Embryonic facial prominence (tissue), 1 donor: ENCODE measurements around the gene FEZF1.

Experiments
- DNase-seq: peaks from one replicate; pipeline ENCODE4 v3.0.0-alpha.2; 2016; ENCODE audit errors: extremely low spot score

Gene FEZF1

DNA sequence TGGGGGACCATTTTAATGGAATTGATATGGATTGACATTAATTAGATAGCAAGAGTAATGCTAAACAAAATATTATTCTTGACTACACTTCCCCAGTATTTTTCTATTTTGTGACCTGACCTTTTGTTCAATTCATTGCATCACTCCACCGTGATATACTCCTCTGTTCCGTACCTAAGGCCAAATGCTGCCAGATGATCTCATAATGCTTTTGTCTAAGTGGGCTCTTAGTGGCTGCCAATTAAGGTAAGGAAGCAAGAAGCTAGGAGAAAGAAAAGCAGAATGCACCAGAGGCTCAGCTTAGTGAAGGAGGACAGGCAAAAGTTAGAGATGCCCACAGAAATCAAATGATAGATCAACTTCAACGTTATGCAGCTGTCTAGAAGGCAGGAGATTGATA is 36.4 kb downstream of the FEZF1 start:
- DNase-seq: no peak

DNA sequence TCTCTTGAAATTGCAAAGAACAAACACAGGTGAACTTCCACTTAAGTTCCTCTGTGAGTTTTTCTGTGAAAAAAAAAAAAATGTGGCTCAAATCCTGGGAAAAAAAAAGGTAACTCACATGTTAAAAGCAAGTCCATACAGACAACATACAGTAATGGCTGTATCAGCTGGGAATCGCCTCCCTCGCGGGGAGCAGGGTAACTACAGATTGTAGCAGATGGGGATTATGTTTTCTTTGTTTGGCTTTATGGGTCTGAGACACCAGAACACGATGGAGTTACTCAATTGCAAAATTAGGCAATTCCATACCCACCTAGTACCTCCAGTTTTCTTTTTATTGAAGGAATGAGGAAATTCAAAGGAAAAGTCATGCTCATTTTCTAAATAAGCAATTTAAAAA is 42.3 kb downstream of the FEZF1 start:
- DNase-seq: no peak

DNA sequence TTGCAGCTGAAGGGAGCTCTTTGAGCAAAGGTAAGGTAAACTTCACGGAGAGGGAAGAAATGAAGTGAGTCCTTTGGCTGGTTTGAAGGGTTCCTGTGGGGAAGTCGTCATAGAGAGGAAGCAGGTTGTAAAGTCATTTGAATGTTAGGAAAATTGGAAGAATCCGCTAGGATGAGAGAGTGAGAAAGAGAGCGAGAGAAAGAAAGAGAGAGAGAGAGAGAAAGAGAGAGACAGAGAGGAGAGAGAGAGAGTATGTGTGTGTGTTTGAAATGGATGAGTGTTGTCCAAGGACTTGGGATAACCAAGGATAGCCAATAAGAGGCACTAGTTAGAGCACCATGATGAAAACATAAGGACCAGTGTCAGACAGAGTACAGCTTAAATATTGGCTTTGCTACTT is 43.1 kb downstream of the FEZF1 start:
- no peak for DNase-seq

DNA sequence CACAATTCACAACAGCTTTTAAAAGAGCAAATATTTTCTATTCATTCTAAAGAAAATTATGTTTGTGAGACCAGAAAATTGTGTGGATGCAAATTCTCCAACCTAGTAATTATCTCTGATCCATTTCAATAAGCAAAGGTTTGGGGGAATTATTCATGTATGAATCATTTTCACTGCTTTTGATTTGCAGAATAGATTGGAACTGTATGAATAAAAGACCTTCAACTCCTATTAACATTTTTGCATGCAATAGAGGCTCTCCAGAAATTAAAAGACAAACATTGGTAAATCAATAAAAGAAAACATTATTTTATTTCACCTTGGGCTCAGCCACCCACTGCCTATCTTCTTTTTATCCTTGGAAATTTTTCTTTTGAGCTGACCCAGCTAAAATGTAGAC is 43.5 kb downstream of the FEZF1 start:
- DNase-seq: no peak

DNA sequence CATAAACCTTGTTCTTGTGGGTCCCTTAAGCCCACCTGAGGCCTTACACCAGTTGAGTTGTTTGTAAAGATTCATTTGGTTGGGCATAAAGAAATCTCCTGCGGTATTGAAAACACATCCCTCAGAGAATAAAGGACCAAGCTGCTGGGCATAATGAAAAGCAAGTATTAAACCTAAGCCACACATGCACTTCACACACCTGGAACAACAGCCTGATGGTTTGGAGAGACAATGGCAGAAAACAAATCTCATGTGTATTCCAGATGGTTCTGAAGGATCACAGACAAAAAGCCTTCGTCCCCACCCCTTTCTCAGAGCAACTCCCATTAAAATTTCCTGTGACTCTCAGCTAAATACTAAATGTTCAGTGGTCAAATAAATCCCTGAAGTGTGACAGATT is 44.2 kb downstream of the FEZF1 start:
- DNase-seq: no peak

DNA sequence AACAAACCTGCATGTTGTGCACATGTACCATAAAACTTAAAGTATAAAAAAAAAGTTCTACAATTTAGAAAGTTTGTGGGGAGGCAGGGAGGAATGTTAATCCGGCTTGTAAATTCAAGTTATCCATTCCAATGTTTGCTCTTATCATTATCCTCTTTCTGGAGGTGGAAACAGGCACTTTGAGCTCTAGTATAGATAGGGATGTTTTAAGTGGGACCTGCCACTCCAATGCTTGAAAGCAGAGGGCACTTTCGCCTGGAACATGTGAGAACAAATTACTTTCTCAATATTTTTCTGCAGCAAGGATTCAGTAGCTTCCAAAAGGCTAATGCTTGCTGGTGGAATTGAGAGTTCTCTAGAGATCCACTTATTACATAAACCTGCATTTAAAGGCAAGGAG is 45.6 kb downstream of the FEZF1 start:
- no peak for DNase-seq

DNA sequence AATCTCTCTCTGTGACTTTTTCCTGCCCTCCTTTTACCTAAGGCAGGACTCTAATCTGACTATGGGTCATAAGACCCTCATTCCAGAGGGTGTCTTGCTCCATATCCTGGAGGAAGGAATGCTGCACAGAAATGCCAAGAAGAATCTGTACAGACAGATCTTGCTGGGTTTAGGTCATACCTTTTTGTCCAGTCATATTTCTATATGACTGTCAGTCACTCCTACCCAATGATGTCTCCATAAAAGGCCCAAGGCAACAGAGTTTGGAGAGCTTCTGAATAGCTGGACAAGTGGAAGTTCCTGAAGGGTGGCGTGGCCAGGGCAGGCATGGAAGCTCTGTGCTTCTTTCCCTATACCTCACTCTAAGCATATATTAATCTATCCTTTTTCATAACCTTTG is 47.5 kb downstream of the FEZF1 start:
- DNase-seq: no peak

DNA sequence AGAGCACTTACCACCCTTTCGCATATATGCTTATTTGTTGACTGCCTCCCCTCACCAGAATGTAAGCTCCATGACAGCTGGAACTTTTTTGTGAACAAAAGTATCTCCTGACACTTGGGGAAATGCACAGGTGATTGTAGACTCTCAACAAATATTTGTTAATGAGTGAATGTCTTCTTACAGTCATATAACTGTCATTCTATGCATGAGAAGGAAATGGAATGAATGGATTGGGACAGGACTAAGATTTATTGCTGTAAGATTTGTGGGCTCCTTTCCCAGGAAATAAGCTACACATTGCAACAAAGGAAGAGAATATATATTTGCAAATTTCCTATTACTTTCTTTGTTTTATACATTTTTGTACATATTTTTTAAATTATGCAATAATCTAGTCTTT is 48.5 kb downstream of the FEZF1 start:
- DNase-seq: no peak

DNA sequence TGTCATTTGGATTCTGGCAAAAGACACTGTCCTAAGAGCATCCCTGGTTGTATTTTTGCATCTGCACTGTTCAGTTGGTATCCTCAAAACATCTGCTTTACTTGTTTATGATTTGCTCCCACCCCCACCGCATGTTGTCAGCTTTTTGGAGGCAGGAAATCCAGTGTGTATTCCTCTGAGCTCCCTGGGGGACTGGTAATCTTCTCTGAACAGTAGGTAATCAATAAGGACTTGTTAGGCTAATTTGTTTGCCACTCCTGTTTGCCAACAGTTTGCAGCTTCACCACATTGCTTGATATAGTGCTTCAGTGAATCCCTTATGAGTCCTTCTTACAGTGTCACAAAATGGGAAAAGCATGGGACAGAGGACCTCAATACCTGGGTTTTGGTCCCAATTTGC is 49.1 kb downstream of the FEZF1 start:
- DNase-seq: no peak
